ENCODE measurements around the gene SGCG.

SGCG gene

GRCh38 chr13:23319883-23320224, 139.1 kb downstream of the SGCG start:
- no peak for ATAC-seq
- TF ChIP-seq RARB (CRISPR knock-in tag; IDR thresholded peaks at IDR 0.05): no peak
- TF ChIP-seq, protein P1, sequence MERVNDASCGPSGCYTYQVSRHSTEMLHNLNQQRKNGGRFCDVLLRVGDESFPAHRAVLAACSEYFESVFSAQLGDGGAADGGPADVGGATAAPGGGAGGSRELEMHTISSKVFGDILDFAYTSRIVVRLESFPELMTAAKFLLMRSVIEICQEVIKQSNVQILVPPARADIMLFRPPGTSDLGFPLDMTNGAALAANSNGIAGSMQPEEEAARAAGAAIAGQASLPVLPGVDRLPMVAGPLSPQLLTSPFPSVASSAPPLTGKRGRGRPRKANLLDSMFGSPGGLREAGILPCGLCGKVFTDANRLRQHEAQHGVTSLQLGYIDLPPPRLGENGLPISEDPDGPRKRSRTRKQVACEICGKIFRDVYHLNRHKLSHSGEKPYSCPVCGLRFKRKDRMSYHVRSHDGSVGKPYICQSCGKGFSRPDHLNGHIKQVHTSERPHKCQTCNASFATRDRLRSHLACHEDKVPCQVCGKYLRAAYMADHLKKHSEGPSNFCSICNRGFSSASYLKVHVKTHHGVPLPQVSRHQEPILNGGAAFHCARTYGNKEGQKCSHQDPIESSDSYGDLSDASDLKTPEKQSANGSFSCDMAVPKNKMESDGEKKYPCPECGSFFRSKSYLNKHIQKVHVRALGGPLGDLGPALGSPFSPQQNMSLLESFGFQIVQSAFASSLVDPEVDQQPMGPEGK (CRISPR knock-in tag; IDR thresholded peaks at IDR 0.05; ENCODE audit: borderline replicate concordance): no peak
- TF ChIP-seq ZC3H10 (CRISPR knock-in tag; IDR thresholded peaks at IDR 0.05): no peak
- TF ChIP-seq SNAI2 (CRISPR knock-in tag; IDR thresholded peaks at IDR 0.05): no peak
- TF ChIP-seq ZNF8 (CRISPR knock-in tag; IDR thresholded peaks at IDR 0.05): no peak

GRCh38 chr13:23320926-23321534, 140.3 kb downstream of the SGCG start:
- ATAC-seq: peak; percentile 59

DNA sequence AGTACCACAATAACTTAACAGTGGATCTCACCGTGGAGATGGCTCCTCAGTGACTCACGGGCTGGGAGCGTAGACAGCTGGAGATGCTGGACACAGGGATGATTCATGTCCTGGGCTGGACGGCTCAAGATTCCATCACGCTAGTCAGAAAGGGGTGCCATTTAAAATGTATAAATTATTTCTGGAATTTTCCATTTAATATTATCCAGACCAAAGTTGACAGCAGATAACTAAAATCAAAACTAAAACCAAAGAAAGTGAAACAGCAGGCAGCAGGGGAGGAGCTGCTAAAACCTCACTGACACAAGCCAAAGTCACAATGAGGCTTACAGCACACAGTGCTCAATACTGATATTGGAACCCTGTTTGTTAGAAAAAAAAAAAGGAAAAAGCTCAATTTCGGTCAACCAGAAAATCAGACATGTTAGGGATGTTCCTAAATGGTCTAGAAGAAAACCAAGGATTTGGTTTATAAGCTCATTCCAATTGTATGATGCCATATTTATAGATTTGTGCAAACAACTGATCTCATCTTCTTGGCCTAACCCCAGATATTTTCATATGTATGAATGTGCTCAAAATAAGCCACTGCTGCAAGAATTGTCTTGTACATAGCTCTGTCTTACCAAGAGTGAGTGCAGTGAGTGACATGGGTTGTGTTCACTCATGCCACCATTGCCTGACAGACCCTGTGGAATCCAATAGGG, 140.9 kb downstream of the SGCG start:
- ATAC-seq: peak; percentile 95
- TF ChIP-seq ZFP3 (CRISPR knock-in tag; IDR thresholded peaks at IDR 0.05): 0 out of 2 replicates have a peak, but pooled peaks have one; percentile 6
- peak; percentile 79 for TF ChIP-seq ISL1 (CRISPR knock-in tag; IDR thresholded peaks at IDR 0.05)
- TF ChIP-seq TOX (CRISPR knock-in tag; IDR thresholded peaks at IDR 0.05; ENCODE audit: borderline replicate concordance): no peak

More at GRCh38 chr13:23320926-23321534, 140.3 kb downstream of the SGCG start:
- TF ChIP-seq PPARA (CRISPR knock-in tag; IDR thresholded peaks at IDR 0.05; ENCODE audit: borderline replicate concordance): no peak
- TF ChIP-seq, protein P1 (CRISPR knock-in tag; IDR thresholded peaks at IDR 0.05; ENCODE audit: borderline replicate concordance): no peak
- peak; percentile 46; the same call in 1 of the 2 replicates for TF ChIP-seq TOX (CRISPR knock-in tag; IDR thresholded peaks at IDR 0.05; ENCODE audit: borderline replicate concordance)
- 0 out of 2 replicates have a peak, but pooled peaks have one; percentile 21 for TF ChIP-seq ZFP3 (CRISPR knock-in tag; IDR thresholded peaks at IDR 0.05)
- TF ChIP-seq ZFP30 (CRISPR knock-in tag; IDR thresholded peaks at IDR 0.05): no peak

- ATAC-seq: no peak
- no peak for TF ChIP-seq ZNF565 (CRISPR knock-in tag; conservative IDR thresholded peaks at IDR 0.05; ENCODE audit: low read depth)
- TF ChIP-seq ZC3H10 (CRISPR knock-in tag; IDR thresholded peaks at IDR 0.05): no peak
Measured at GRCh38 chr13:23322353-23323336, 141.9 kb downstream of the SGCG start.

GRCh38 chr13:23323946-23324709, 143.3 kb downstream of the SGCG start:
- TF ChIP-seq CSRNP3 (CRISPR knock-in tag; IDR thresholded peaks at IDR 0.05) (no peak), SNAI2 (CRISPR knock-in tag; IDR thresholded peaks at IDR 0.05) (no peak), CSDC2 (CRISPR knock-in tag; IDR thresholded peaks at IDR 0.05) (no peak)
- no peak for ATAC-seq

- TF ChIP-seq TOX (CRISPR knock-in tag; IDR thresholded peaks at IDR 0.05; ENCODE audit: borderline replicate concordance) (no peak), GLIS3 (CRISPR knock-in tag; IDR thresholded peaks at IDR 0.05) (no peak), ISL1 (CRISPR knock-in tag; IDR thresholded peaks at IDR 0.05) (no peak), PPARA (CRISPR knock-in tag; IDR thresholded peaks at IDR 0.05; ENCODE audit: borderline replicate concordance) (no peak)
- TF ChIP-seq, protein P2, sequence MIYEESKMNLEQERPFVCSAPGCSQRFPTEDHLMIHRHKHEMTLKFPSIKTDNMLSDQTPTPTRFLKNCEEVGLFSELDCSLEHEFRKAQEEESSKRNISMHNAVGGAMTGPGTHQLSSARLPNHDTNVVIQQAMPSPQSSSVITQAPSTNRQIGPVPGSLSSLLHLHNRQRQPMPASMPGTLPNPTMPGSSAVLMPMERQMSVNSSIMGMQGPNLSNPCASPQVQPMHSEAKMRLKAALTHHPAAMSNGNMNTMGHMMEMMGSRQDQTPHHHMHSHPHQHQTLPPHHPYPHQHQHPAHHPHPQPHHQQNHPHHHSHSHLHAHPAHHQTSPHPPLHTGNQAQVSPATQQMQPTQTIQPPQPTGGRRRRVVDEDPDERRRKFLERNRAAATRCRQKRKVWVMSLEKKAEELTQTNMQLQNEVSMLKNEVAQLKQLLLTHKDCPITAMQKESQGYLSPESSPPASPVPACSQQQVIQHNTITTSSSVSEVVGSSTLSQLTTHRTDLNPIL (CRISPR knock-in tag; IDR thresholded peaks at IDR 0.05; ENCODE audit: low read depth): no peak
- no peak for ATAC-seq
Measured at GRCh38 chr13:23325191-23325590, 144.4 kb downstream of the SGCG start.
